ENCODE results near the gene EI24.
A peak's percentile ranks its signal among the peaks of the same experiment; 100 is the strongest.

Gene EI24

GRCh38 chr11:125578783-125579182 lies 9.5 kb downstream of the EI24 start:
- DNase-seq, result no peak

GRCh38 chr11:125579811-125580210 lies 10.5 kb downstream of the EI24 start:
- DNase-seq, result no peak

- peak in 22 of 56 donors; percentile 3 to 63 (median 16) for DNase-seq
These were observed 14.2 kb downstream of the EI24 start for GRCh38 chr11:125583496-125583895.

GRCh38 chr11:125585487-125585886 lies 16.2 kb downstream of the EI24 start:
- no peak for DNase-seq

GRCh38 chr11:125586623-125587022 lies 17.3 kb downstream of the EI24 start:
- no peak for DNase-seq

- no peak for DNase-seq
These were observed 18.2 kb downstream of the EI24 start for GRCh38 chr11:125587480-125587879.

- no peak for DNase-seq
These were observed 19.2 kb downstream of the EI24 start for GRCh38 chr11:125588505-125588904.

- peak in 28 of 56 donors; percentile 7 to 74 (median 48) for DNase-seq
These were observed 22.5 kb downstream of the EI24 start for GRCh38 chr11:125591649-125592304.

GRCh38 chr11:125592305-125593113 lies 23.2 kb downstream of the EI24 start, which contains the start of gene STT3A:
STT3A (plus strand) TSS chr11:125592852; CDS start chr11:125595916, 3,064 bp downstream.
- DNase-seq, result peak; percentile 72 to 100 (median 99)

GRCh38 chr11:125593114-125593820 lies 24.0 kb downstream of the EI24 start:
- DNase-seq, result peak in 2 of 56 donors; percentile 13 to 20

GRCh38 chr11:125594958-125595357 lies 25.7 kb downstream of the EI24 start:
- no peak for DNase-seq

GRCh38 chr11:125600663-125601062 lies 31.4 kb downstream of the EI24 start:
- DNase-seq, result no peak

- DNase-seq, result no peak
These were observed 33.9 kb downstream of the EI24 start for GRCh38 chr11:125603207-125603606.

GRCh38 chr11:125605417-125605816 lies 36.1 kb downstream of the EI24 start:
- DNase-seq, result no peak

- DNase-seq, result no peak
These were observed 40.3 kb downstream of the EI24 start for GRCh38 chr11:125609545-125609944.

GRCh38 chr11:125618383-125618782 lies 49.1 kb downstream of the EI24 start:
- DNase-seq, result no peak

- DNase-seq, result no peak
These were observed 52.7 kb downstream of the EI24 start for GRCh38 chr11:125621995-125622394.

GRCh38 chr11:125623064-125623463 lies 53.8 kb downstream of the EI24 start:
- no peak for DNase-seq

- no peak for DNase-seq
These were observed 55.5 kb downstream of the EI24 start, which contains the start of gene CHEK1 for GRCh38 chr11:125624756-125625213. CHEK1 (plus strand) TSS chr11:125625163; CDS start chr11:125626769, 1,606 bp downstream.

- peak in 4 of 56 donors; percentile 56 to 80 (median 69) for DNase-seq
These were observed 56.0 kb downstream of the EI24 start for GRCh38 chr11:125625225-125625629.

GRCh38 chr11:125625630-125626287 lies 56.5 kb downstream of the EI24 start:
- peak; percentile 33 to 92 (median 82) for DNase-seq
